Epidermal melanocyte (primary cell): ENCODE measurements around the gene USP19.

Experiments used
- DNase-seq: peaks from one replicate; pipeline ENCODE4 v3.0.0; 2011; ENCODE audit warnings: low spot score; ENCODE audit not compliant: insufficient read length

USP19 gene

DNA sequence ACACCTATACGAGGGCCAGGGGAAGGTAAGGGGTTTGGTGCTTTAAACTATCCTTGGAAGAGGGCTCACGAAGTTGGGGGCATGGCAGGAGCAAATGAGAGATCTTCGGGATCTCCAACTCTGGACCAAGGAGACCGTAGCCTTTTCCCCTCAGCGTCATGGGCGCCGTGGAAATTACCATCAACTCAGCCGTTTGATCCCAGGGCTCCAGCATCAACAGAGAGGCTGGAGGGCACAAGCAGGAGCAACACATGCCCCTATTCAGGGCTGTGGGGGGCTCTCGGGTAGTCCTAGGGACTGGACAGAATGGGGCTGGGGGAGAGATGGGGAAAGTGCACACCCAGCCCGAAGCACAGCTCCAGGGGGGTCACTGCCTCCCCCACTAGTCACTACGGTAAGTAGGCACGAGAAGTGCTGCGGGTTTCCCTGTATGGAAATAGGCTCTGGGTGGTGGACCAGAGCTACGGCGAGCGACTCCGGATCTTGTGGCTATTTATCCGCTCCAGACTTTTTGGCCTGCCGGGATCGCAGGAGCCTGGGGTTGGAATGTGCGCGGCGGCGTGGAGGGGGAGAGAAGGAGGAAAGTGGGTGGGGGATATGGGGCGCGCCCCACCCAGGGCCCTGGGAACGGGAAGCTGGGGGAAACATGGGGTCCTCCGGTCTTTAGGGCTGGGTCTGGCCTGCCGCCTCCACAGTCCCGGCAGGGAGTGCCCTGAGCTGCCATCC is 12.8 kb upstream of the USP19 start:
- DNase-seq: peak; percentile 94

DNA sequence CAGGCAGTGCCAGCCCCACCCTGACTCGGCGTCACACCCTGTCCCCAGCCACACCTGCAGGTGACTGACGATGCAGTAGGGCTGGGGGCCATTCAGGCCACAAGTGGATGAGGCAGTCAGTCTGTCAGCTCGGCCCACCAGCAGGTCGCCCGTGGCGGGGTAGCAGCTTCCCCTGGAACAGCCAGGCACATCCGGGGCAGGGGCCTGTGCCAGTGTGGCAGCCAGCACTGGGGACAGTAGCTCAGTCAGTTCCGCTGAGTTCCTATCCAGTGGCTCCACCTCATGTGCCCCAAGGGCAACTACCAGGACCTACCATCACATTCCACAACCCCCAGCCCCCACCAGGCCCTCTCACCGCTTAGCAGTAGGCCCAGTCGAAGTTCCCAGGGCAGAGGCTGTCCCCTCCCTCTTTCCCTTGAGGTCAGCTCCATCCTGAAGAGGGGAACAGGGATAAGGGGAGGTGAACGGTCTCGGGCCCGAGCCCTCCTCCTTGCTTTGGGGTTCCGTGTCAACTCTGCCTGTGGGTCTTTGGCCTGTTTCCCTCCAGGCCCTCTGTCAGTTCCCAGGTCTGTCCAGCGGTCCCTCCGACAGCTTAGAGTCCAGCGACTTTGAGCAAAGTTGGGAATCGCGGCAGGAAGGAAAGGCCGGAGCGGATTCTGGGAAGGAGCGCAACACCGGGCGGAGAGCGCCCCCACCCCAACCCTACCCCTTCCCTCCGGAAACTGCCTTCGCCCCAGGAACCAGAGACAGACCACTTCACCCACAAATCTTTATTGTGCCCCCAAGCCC is 12.0 kb upstream of the USP19 start, which contains the start of gene LAMB2:
TSS of gene LAMB2 (minus strand) at position 614 of the 789 bp plus-strand sequence. CDS start at position 431, 183 bp downstream.
- DNase-seq: peak; percentile 84

DNA sequence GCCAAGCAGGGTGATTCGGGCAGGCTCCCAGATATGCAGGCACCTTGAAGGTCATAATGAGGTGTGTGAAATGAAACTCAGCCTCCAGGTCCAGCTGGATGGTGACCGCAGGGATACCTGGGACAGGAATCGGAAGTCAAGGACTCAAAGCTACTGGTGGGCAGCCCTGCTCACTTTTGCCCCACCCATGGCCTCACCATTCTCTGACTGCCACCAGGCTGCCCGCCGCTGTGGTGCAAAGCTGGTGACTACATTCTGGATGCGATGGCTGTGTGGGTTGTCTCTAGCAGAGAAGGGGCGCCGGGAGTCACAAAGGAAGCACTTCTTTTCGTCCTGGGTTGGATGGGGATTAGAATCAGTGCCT is 11.4 kb upstream of the USP19 start:
- DNase-seq: no peak

DNA sequence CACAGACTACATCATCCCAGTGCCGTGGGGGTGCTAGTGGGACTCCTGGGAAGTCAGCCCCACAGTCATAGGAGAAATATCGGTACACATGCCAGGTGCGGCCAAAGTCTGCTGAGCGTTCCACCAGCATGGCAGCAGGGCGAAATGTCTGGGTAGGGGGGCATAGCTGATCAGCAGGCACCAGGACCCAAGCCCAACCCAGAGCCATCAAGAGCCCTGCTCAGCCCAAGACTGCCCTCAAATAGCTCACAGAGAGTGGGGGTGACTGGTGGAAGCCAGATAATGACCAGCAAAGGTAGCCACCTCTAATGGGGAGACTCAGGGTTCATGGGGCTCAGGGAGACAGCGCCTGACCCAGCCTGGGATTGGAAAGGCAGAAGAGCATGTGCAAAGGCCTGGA is 11.0 kb upstream of the USP19 start:
- DNase-seq: no peak

DNA sequence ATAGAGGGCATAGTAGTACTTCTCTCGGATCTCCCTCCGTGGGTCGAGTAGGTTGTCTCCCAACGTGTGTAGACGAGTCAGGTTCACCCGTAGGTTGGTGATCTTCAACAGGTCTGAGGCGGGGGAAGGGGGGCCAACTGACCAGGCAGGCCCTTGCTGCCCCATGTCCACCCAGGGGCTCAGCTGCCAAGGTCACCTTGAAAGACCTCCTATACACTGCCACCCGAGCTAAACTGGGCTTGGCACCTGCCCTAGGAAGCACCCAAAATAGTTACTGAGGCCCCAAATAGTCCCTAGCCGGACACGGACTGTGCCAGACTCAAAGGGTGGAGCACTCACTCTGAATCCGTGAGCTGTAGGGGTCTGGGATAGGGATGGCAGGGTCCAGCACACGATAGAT is 10.4 kb upstream of the USP19 start:
- DNase-seq: no peak

DNA sequence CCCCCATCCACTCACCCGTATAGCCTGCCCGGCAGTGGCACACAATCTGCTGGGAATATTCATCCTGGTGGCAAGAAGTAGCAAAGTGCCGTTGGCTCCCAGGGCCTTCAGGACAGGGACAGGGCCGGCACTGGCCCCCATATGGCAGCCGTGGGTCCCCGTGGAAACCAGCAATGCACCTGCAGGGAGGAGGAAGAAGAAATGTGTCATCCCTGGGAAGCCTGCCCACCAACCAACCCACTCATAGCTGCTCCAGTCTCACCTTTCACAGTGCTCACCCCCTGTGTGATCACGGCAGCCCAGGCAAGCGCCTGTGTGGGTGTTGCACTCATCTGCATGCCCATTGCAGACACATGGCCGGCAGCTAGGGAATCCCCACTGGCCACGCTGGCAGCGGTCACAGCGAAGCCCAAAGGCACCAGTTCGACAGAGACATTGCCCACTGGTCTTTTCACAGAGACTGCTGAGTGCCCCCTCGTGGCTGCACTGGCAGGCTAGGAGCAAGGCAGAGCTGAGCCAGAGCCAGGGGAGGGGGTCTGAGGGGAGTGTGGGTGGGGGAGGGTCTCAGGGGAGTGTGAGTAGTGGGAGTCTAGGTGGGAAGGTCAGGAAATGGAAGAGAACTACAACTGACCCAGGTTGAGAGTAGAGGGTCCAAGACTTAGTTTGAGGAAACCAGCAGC is 4.5 kb upstream of the USP19 start:
- DNase-seq: no peak

DNA sequence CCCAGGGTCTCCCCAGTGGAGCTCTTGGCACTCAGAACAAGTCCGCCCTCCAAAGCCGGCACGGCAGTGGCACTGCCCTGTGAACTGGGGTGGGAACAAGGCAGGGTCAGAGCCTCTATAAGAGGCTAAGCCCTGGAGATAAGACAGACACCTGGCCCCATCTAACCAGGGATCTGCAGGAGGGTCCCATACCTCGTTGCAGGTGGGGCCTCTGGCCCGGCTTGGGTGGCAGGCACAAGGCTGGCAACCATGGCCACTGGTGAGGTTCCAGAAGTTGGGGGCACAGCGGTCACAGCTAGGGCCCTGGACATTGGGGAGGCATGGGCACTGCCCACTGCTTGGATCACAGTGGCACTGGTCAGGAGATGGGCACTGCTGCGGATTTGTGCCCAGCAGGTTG is 3.6 kb upstream of the USP19 start:
- no peak for DNase-seq

DNA sequence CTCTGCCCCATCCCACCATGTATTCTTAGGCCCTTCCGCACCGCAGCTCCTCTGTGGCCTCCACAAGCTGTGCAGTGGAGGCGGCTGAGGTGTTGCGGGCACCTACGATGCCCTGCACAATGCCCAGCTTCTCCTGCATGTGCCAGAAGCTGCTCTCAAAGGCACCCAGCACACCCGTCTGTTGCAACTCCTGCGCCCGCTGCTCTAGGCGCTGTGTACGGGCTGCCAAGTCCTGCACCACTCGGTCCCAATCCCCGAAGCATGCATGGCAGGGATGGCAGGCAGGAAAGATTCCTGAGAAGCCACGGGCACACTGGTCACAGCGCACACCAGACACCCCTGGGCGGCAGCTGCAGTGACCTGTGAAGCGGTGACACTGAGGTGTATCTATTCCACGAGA is 3.1 kb upstream of the USP19 start:
- no peak for DNase-seq

DNA sequence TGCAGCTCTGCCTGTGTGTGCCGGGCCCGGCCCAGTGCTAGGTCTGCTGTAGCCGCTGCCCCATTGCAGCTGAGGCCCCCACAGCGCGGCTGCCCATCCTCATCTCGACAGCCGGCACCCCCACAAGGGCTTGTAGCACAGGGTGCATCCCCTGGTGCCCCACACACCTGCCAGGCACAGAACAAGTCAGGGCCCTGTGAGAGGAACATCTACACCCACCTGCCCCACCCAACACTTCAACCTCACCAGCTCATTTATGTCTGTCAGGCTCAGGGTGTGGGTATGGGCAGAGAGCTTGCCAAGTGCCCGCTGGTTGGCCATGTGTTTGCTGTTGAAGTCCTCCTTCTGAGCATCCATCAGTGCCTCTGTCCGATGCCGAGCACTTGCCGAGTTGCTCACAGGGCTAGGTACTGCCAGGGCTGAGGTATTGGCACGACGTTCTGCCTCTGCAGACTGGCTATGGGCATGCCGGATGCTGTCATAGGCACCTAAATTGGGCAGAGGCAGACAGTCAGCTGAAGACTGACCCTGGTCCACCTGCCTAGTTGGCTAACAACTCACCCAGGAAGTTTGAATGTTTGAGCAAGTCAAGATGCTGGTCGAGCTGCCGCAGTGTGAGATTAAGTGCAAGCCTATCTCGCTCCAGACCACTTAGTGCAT is 2.4 kb upstream of the USP19 start:
- DNase-seq: no peak

DNA sequence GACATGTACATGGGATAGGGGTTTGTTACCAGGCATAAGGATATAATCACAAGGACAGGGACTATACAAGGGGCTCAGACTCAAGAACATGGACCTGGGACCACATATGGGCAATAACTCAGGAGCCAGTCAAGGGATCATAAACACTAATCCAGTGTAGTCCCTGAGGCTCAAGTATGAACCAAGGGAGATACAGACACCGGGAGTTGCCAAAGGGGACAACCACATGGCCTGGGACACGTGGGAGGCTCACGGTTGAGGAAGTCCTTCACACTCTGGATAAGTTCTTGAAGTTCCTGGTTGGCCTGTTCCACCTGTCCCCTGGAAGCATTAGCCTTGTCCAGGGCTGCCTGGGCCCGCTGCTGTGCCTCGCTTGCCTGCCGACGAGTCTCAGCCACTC is 1.8 kb upstream of the USP19 start:
- no peak for DNase-seq

DNA sequence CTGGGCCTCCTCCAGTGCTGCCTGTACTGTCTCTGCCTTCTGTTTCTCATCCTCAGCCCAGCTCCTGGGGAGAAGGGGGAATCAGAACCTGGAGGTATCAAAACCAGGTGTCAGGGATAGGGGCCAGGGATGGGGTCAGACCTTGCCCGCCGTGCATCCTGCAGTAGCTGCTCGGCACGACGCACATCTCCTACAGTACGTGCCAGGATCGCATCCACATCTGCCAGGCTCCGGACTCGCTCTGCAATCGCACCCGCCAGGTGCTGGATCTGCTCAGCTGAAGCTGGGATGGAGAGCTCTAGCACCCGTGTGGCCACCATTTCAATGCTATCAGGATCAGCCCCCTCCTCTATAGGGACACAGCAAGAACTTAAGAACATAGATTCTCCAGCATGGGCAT is 1.4 kb upstream of the USP19 start:
- no peak for DNase-seq

DNA sequence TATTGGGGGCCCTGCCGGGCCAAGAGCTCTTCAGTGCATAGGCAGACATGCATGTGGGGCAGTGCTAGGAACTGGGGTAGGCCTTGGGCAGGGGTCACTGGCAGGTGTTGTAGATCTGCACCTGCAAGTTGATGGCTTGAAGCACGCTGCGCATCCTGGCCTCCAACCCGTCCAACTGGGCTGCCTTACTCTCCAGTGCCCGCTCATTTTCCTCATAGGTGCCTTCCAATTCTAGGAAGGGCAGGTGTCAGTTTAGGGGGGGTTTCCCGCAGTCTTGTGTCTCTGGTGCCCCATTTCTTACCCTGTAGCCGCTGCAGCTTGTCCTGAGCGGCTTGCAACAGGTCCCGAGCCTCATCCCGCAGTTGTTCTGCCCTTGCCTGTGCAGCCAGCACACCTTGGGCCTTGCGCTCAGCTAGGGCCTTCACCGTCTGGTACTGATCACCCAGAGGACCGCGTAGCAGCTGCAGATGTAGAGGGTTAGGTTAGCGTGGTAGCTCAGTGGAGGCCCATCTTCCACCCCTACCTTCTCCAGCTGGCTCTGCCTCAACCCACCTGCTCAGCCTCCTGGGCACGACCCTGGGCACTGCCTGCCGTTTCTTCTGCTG is 611 bp upstream of the USP19 start:
- DNase-seq: no peak

DNA sequence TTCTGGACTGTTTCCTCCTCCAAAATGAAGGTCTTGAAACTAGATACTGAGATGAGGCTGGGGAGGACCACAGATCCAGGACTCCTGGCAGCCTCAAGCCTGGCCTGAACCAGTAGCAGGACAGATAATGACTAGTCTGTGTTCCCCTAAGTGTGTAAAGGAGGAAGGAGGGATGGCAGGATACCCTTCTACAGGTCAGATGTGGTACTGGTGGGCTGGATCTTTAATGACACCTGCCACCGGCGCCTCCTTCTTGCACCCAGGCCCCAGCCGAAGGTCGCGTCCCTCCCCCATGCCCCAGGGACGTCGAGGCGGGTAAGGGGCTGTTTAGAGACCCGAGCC is 556 bp downstream of the USP19 start:
- no peak for DNase-seq

DNA sequence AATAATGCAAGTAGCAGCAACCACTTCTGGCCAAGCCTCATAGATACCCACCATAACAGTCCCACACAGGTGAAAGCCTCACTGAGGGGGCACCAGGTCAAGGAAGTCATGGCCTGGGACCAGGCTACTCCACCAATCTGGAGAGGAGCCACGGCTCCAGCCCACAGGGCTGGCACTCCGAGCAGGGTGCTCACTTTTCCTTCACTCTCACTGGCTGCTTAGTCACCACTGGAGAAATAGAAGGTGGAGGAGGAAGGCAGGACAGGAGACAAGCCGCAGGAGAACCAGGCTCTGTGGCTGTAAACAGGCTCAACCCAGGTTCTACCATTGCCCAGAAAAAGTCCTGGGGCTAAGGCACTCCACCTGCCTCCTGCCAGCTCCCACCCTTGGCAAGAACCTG is 1.2 kb downstream of the USP19 start:
- no peak for DNase-seq

DNA sequence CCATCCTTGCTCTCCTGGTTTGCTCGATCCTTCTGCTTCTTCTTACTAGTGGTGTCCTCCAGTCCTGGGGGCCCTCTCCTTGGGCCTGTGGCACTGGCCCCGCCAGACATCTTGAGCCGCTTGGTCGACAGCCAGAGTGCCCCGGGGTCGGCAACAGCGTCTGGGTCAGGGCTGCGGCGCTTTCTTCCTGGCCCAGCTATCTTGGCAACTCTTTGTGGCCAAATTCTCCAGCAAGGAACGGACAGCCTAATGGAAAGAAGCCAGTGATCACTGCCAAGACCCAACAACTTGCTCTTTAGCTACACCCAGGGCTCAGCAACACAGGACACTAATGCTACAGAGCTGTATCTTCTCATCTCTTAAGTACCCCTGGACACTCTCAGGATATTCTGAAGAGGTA is 1.6 kb downstream of the USP19 start:
- no peak for DNase-seq

DNA sequence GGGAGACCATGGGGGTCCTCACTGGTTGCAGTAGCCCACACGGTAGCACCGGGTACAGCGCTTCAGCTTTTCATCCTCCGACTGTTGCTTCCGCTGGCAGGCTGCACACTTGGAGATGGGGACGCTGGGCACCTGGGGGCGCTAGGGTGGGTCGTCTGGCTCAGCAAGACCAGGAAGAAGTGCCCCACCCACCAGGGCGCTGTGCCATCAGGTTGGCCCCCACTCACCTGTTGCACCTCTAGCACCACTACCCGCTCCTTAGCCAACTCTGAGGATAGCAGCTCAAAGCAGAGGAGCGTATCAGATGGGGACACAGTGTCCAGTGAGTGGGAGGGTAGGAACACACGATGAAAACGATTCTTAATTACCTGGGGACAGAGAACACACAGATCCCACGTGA is 8.4 kb downstream of the USP19 start:
- no peak for DNase-seq

DNA sequence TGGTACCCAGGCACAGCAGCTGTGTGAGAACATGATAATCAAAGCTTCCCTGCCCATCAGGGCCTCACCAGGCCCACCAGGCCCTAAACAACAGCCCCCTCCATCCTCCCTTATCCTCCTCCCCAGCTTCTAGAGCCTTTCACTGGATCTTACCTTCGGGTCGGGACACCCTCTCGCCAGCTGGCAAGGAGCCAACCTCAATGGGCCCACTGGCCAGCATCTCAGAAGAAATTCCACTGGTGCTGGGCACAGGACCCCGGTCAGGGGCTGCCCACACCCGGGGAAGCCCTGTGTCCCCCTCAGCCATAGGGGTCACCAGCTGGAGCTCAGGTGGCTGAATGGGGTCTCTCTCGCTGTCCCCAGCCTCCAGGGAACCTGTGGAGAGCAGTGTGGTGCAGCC is 9.3 kb downstream of the USP19 start:
- no peak for DNase-seq

DNA sequence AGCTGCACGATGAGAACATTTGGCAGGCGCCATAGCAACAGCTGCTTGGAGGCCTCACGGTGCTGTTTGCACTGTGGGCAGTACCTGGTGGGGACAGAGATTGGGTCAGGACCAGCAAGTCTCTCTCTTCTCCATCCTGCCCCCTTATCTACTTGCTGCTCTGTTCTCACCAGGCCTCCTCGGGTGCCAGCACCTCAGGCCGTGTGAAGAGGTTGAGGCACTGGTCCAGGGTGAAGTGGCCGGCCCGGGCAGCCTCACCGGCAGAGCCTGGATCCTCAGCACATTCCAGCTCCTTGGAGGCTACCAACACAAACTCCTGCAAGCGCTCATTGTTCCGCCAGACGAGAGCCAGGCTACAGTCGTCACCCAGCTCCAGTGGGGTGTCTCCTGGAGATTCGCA is 9.8 kb downstream of the USP19 start:
- DNase-seq: no peak

DNA sequence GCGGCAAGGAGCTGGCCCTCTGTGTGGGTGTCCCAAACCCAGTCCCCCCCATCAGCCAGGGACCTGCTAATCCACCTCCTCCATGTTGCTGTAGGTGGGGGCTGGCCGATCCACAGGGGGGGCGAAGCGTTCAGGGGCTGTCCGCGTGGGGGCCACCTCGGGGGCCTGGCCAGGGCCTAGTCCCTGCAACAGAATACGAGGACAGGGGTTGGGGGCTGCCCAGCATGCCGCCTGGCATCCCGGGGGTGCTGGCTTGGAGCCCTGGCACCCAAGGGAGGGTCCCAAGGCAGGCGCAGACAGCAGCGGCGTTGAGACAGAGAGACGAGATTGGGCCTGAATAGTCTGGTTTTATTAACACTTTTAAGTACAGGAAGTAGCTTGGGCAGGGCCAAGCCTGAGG is 12.3 kb downstream of the USP19 start:
- no peak for DNase-seq

DNA sequence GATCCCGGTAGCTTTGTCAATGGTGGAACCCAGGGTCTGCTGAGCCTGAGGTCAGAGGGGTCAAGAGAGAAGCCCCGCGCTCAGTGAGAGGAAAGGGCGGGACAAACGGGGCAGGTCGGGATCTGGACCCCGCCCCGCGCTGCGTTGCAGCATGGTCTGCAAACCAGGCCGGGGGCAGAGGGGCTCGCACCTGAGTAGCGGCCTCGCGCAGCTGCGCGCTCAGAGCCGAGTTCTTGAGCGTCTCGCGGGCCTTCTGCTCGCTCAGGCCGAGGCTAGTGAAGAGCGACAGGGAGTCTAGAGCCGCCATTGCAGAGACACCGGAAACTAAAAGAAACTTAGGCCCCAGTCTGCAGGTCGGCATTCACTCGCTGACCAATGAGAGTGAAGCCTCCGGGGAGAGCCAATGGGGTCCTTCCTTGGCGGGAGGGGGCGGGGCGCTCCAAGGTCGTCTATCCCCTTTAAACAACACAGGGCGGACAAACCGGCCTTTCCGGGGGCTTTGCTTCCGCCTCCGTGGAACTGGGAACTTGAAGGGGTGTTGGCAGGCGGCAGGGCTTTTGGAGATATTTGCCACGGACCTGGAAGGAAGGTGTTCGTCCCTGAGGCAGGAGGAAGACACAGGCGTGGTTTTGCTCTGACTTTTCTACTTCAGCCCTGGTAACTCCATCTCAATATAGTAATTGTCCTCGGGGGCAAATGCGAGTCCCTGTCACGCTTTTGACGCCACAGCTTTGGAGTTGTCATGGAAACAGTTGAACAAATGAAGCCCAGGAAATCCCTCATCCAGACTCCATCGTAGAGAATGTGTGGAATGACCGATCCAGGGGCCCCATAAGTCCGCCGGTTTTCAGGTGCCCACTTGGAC is 16.0 kb downstream of the USP19 start, which contains the start of gene QARS1:
TSS of gene QARS1 (minus strand) at position 331 of the 865 bp plus-strand sequence. CDS start at position 307, 24 bp downstream.
- DNase-seq: peak; percentile 99

DNA sequence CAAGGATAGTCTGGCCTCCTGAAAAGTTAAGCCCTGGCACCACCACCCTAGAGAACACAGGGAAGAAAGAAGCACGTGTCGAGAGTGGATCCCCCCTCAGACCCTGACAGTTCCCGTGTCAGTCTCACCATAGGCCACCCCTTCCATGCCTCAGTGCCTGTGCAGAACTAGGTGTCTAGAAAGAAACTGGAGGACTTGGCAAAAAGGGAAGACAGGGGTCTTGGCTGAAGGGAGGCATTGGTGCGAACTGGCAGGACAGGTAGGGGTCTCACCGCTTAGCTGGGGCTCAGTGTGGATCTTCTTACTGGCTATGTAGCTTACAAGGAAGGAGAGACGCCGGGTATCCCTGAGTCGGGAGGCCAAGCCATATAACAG is 16.6 kb downstream of the USP19 start:
- no peak for DNase-seq
